Measurements from ENCODE around the gene NCOA7. TPM values are rescaled to one million over a fixed set of nuclear protein-coding genes. Genes with fewer than 3 reads are reported as not detected.

Gene NCOA7
- polyA plus RNA-seq, 1 of the 3 experiments (the other 2 are of a cell fraction) = 16.3 TPM

- H3K36me3 ChIP-seq (replicated peaks in 1 of 2; ENCODE audit: control insufficient read depth in 1 of 2, insufficient read depth in 2 of 2, low read length in 1 of 2) = peaks cover 0 to 4% of the 10 kb centered on the region in 2 experiments
- no peak overlapping the region for H3K4me3 ChIP-seq (ENCODE audit: low read depth in 2 of 2, low read length in 1 of 2)
- POLR2A ChIA-PET = no interaction called here
- no peaks in the 10 kb centered on the region for H3K27me3 ChIP-seq (ENCODE audit: insufficient read depth)
- H3F3A ChIP-seq (replicated peaks; ENCODE audit: insufficient read depth) = peaks cover 3% of the 10 kb centered on the region
- H3K4me1 ChIP-seq (ENCODE audit: control insufficient read depth in 1 of 2, insufficient read depth in 2 of 2, low read depth in 1 of 2, low read length in 1 of 2) = peaks cover 0 to 6% of the 10 kb centered on the region in 2 experiments; a peak in 3 of 4 replicates
- no peak overlapping the region for H2AFZ ChIP-seq (ENCODE audit: low read depth)
- H3K9ac ChIP-seq = no peak overlapping the region
- no peak overlapping the region for H3K4me2 ChIP-seq
- no peak for DNase-seq
- no peaks in the 10 kb centered on the region for H4K20me1 ChIP-seq (ENCODE audit: insufficient read depth)
- no peak for TF ChIP-seq TCF12 (IDR thresholded peaks at IDR 0.05)
- CTCF ChIA-PET = interaction anchor here (1.0 to 1.9 kb wide), 5 partner anchors 72 to 94 kb away, joined by 3 to 5 read pairs (median 5); partner anchors contain the start of genes HINT3 and NCOA7
- no peak overlapping the region for H3K27ac ChIP-seq (ENCODE audit: low read depth in 2 of 2, low read length in 1 of 2)
- no peaks in the 10 kb centered on the region; the same call in 1 of the 2 replicates for H3K79me2 ChIP-seq (ENCODE audit: insufficient read depth)
- no peaks in the 10 kb centered on the region for H3K9me3 ChIP-seq
- no peaks in the 10 kb centered on the region for H3K9me2 ChIP-seq
These were observed 72.3 kb downstream of the NCOA7 start for GRCh38 chr6:125863023-125863422.

GRCh38 chr6:125865015-125865414, 74.3 kb downstream of the NCOA7 start:
- ChIA-PET POLR2A (no interaction called here), CTCF (interaction anchor here (1.0 kb wide), 1 partner anchor 9 kb away, joined by 3 read pairs; no protein-coding TSS in a partner anchor)
- Histone ChIP-seq H4K20me1 (ENCODE audit: insufficient read depth) (no peaks in the 10 kb centered on the region), H3K27ac (ENCODE audit: low read depth in 2 of 2, low read length in 1 of 2) (no peak overlapping the region), H3K27me3 (ENCODE audit: insufficient read depth) (no peaks in the 10 kb centered on the region), H3K4me2 (no peak overlapping the region), H3K9ac (no peak overlapping the region), H3F3A (replicated peaks; ENCODE audit: insufficient read depth) (peaks cover 3% of the 10 kb centered on the region), H3K9me3 (no peaks in the 10 kb centered on the region), H3K4me1 (ENCODE audit: control insufficient read depth in 1 of 2, insufficient read depth in 2 of 2, low read depth in 1 of 2, low read length in 1 of 2) (peaks cover 0 to 26% of the 10 kb centered on the region in 2 experiments; a peak in 3 of 4 replicates), H2AFZ (ENCODE audit: low read depth) (no peak overlapping the region), H3K36me3 (replicated peaks in 1 of 2; ENCODE audit: control insufficient read depth in 1 of 2, insufficient read depth in 2 of 2, low read length in 1 of 2) (peaks cover 0 to 4% of the 10 kb centered on the region in 2 experiments), H3K79me2 (ENCODE audit: insufficient read depth) (no peaks in the 10 kb centered on the region; the same call in 1 of the 2 replicates), H3K4me3 (ENCODE audit: low read depth in 2 of 2, low read length in 1 of 2) (no peak overlapping the region), H3K9me2 (no peaks in the 10 kb centered on the region)
- DNase-seq = no peak
- WGBS (ENCODE audit: low lambda C conversion rate) = 93% methylated on average over 4 of the region's 4 CpGs
- TF ChIP-seq GABPA (IDR thresholded peaks at IDR 0.05; ENCODE audit: low read depth) (no peak), RXRA (IDR thresholded peaks at IDR 0.05; ENCODE audit: borderline replicate concordance, low read depth) (no peak), NRF1 (IDR thresholded peaks at IDR 0.05; ENCODE audit: low read depth, low read length) (no peak), EZH2phosphoT487 (IDR thresholded peaks at IDR 0.05; ENCODE audit: borderline replicate concordance, low read depth) (no peak), CHD2 (IDR thresholded peaks at IDR 0.05; ENCODE audit: low read length, partially characterized antibody) (no peak), ELF1 (IDR thresholded peaks at IDR 0.05) (no peak), FOXJ3 (CRISPR knock-in tag; IDR thresholded peaks at IDR 0.05) (no peak), GATA2 (CRISPR knock-in tag; IDR thresholded peaks at IDR 0.05) (no peak), TAF1 (IDR thresholded peaks at IDR 0.05; ENCODE audit: borderline replicate concordance, low read depth, low read length) (no peak), ZBTB33 (IDR thresholded peaks at IDR 0.05; ENCODE audit: borderline replicate concordance, low read depth) (no peak), POLR2AphosphoS5 (IDR thresholded peaks at IDR 0.05; ENCODE audit: low read depth, low read length) (no peak), NFIC (IDR thresholded peaks at IDR 0.05; ENCODE audit: borderline replicate concordance) (no peak), MXI1 (IDR thresholded peaks at IDR 0.05; ENCODE audit: low read depth, low read length) (no peak)
- TF ChIP-seq, protein P1, sequence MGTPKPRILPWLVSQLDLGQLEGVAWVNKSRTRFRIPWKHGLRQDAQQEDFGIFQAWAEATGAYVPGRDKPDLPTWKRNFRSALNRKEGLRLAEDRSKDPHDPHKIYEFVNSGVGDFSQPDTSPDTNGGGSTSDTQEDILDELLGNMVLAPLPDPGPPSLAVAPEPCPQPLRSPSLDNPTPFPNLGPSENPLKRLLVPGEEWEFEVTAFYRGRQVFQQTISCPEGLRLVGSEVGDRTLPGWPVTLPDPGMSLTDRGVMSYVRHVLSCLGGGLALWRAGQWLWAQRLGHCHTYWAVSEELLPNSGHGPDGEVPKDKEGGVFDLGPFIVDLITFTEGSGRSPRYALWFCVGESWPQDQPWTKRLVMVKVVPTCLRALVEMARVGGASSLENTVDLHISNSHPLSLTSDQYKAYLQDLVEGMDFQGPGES (IDR thresholded peaks at IDR 0.05; ENCODE audit: low read depth, low read length) = no peak

Data from SK-N-SH (cell line).